HepG2 (cell line): ENCODE results near the gene INAFM1. TPM values are rescaled to one million over a fixed set of nuclear protein-coding genes. Genes with fewer than 3 reads are reported as not detected.

Source experiments
- BORCS8-MEF2B ChIP-seq: sonication (generic); formaldehyde crosslinking; IDR thresholded peaks from 2 replicates; pipeline ENCODE4 v1.8.0; 2022; ENCODE audit warnings: mild to moderate bottlenecking, missing genetic modification reagents
- HES4 ChIP-seq: sonication (generic); formaldehyde crosslinking; IDR thresholded peaks from 2 replicates; pipeline ENCODE4 v1.9.0; 2021; ENCODE audit warnings: mild to moderate bottlenecking, missing genetic modification reagents, borderline replicate concordance
- JUN ChIP-seq: sonication (generic); formaldehyde crosslinking; IDR thresholded peaks from 2 replicates; pipeline ENCODE4 v1.4.0; 2020; ENCODE audit warnings: mild to moderate bottlenecking, missing genetic modification reagents
- MAZ ChIP-seq, 2 experiments: sonication (generic) in 1 of 2; formaldehyde crosslinking in 1 of 2; IDR thresholded peaks; 2 replicates each; pipeline versions ENCODE4 v1.5.0 to v1.6.1; 2012 to 2020; ENCODE audit warnings: low read depth in 2 of 2, mild to moderate bottlenecking in 2 of 2, borderline replicate concordance in 1 of 2, improper control_type of control experiment in 1 of 2, low read length in 1 of 2, missing genetic modification reagents in 1 of 2, moderate library complexity in 1 of 2
- MXD4 ChIP-seq: IDR thresholded peaks from 2 replicates; pipeline ENCODE4 v1.6.1; 2016; ENCODE audit warnings: mild to moderate bottlenecking, missing biosample characterization, missing genetic modification reagents
- NFKB2 ChIP-seq: sonication (generic); formaldehyde crosslinking; IDR thresholded peaks from 2 replicates; pipeline ENCODE4 v1.4.0; 2020; ENCODE audit warnings: missing genetic modification reagents, borderline replicate concordance
- PLSCR1 ChIP-seq: sonication (generic); formaldehyde crosslinking; IDR thresholded peaks from 2 replicates; pipeline ENCODE4 v1.5.0; 2020; ENCODE audit warnings: missing genetic modification reagents, mild to moderate bottlenecking, borderline replicate concordance
- ZMAT3 ChIP-seq: sonication (generic); formaldehyde crosslinking; conservative IDR thresholded peaks from 2 replicates; pipeline ENCODE4 v1.7.0; 2021; ENCODE audit warnings: missing genetic modification reagents
- ZNF746 ChIP-seq: sonication (generic); formaldehyde crosslinking; IDR thresholded peaks from 2 replicates; pipeline ENCODE4 v1.8.0; 2022; ENCODE audit warnings: mild to moderate bottlenecking, missing genetic modification reagents
- polyA plus RNA-seq, 8 experiments: library from polyadenylated mRNA; depleted of rRNA in 3 of 8; stranded (reverse) in 7 of 8; unstranded in 1 of 8; fragments of >200 nt; fragmentation: Illumina TruSeq in 4 of 8; extraction: Trizol in 4 of 8; gene quantifications; 2 replicates each; pipeline versions ENCODE4 v1.2.1 to v1.2.3, GENCODE V29; 2011 to 2016; ENCODE audit warnings: low read depth in 4 of 8, missing spikeins in 1 of 8, mixed read lengths in 1 of 8; ENCODE audit not compliant: insufficient read depth in 1 of 8
- total RNA-seq, 5 experiments: library from RNA; depleted of rRNA; stranded (reverse); fragments of >200 nt; fragmentation: Illumina TruSeq; extraction: Trizol; gene quantifications; 2 replicates each; pipeline ENCODE4 v1.2.3, GENCODE V29; 2016; ENCODE audit warnings: low read depth in 1 of 5
- TF ChIP-seq, protein P1 (sequence below): sonication (generic); formaldehyde crosslinking; IDR thresholded peaks from 2 replicates; pipeline ENCODE4 v1.4.0; 2020; ENCODE audit warnings: missing genetic modification reagents
- TF ChIP-seq, protein P2 (sequence below): sonication (generic); formaldehyde crosslinking; conservative IDR thresholded peaks from 2 replicates; pipeline ENCODE4 v1.8.0; 2022; ENCODE audit warnings: mild to moderate bottlenecking, moderate library complexity, missing genetic modification reagents
- TF ChIP-seq, protein P3 (sequence below): sonication (generic); formaldehyde crosslinking; IDR thresholded peaks from 2 replicates; pipeline ENCODE4 v1.8.0; 2022; ENCODE audit warnings: mild to moderate bottlenecking, missing genetic modification reagents
- TF ChIP-seq, protein P4 (sequence below): sonication (generic); formaldehyde crosslinking; IDR thresholded peaks from 2 replicates; pipeline ENCODE4 v1.4.0; 2020; ENCODE audit warnings: missing genetic modification reagents
- TF ChIP-seq, protein P5 (sequence below): sonication (generic); formaldehyde crosslinking; IDR thresholded peaks from 2 replicates; pipeline ENCODE4 v1.8.0; 2022; ENCODE audit warnings: missing genetic modification reagents, mild to moderate bottlenecking, borderline replicate concordance

The INAFM1 gene
- total and polyA plus RNA-seq, 2 of the 13 experiments (the other 11 are each of a cell fraction or from before 2014, with no cell fraction given), result 0.88 to 1.9 TPM

DNA sequence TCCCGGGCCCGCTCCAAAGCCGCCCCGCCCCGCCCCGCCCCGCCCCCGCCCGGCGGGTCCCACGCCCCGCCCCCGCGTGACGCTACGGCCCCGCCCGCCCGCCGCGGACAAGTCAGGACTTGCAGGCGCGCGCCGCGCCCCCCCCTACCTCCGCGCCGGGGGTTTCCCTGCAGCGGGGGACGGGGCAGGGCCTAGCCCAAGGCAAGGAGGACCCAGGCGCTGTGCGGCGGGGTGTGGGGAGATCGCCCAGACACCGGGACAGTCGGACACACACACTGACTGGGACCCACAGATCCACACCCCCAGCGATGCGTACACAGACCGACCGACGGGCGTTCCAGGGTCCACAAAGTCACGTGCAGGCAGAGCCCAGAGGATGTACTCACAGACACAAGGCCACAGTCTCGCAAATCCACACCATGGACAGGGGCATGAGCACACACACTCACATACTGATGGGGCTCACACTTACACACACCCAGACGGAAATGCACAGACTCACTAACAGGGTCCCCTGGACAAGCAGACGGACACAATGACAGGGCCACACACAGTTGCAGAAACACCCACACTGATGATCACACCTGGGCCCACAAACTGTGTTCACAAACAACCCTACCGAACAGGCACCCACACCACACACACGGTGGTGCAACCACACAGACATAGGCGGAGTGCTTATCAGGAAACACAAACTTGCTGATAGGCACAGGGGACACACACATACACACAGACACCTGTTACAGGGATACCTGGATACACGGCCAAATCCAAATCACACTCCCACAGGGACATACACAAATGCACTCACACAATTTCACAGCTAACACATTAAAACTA is 43.2 kb upstream of the INAFM1 start (continued):
- TF ChIP-seq, protein P1, sequence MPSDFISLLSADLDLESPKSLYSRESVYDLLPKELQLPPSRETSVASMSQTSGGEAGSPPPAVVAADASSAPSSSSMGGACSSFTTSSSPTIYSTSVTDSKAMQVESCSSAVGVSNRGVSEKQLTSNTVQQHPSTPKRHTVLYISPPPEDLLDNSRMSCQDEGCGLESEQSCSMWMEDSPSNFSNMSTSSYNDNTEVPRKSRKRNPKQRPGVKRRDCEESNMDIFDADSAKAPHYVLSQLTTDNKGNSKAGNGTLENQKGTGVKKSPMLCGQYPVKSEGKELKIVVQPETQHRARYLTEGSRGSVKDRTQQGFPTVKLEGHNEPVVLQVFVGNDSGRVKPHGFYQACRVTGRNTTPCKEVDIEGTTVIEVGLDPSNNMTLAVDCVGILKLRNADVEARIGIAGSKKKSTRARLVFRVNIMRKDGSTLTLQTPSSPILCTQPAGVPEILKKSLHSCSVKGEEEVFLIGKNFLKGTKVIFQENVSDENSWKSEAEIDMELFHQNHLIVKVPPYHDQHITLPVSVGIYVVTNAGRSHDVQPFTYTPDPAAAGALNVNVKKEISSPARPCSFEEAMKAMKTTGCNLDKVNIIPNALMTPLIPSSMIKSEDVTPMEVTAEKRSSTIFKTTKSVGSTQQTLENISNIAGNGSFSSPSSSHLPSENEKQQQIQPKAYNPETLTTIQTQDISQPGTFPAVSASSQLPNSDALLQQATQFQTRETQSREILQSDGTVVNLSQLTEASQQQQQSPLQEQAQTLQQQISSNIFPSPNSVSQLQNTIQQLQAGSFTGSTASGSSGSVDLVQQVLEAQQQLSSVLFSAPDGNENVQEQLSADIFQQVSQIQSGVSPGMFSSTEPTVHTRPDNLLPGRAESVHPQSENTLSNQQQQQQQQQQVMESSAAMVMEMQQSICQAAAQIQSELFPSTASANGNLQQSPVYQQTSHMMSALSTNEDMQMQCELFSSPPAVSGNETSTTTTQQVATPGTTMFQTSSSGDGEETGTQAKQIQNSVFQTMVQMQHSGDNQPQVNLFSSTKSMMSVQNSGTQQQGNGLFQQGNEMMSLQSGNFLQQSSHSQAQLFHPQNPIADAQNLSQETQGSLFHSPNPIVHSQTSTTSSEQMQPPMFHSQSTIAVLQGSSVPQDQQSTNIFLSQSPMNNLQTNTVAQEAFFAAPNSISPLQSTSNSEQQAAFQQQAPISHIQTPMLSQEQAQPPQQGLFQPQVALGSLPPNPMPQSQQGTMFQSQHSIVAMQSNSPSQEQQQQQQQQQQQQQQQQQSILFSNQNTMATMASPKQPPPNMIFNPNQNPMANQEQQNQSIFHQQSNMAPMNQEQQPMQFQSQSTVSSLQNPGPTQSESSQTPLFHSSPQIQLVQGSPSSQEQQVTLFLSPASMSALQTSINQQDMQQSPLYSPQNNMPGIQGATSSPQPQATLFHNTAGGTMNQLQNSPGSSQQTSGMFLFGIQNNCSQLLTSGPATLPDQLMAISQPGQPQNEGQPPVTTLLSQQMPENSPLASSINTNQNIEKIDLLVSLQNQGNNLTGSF (CRISPR knock-in tag), result 0 out of 2 replicates have a peak, but pooled peaks have one; percentile 61
- TF ChIP-seq, protein P2, sequence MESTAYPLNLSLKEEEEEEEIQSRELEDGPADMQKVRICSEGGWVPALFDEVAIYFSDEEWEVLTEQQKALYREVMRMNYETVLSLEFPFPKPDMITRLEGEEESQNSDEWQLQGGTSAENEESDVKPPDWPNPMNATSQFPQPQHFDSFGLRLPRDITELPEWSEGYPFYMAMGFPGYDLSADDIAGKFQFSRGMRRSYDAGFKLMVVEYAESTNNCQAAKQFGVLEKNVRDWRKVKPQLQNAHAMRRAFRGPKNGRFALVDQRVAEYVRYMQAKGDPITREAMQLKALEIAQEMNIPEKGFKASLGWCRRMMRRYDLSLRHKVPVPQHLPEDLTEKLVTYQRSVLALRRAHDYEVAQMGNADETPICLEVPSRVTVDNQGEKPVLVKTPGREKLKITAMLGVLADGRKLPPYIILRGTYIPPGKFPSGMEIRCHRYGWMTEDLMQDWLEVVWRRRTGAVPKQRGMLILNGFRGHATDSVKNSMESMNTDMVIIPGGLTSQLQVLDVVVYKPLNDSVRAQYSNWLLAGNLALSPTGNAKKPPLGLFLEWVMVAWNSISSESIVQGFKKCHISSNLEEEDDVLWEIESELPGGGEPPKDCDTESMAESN (CRISPR knock-in tag), result peak; percentile 69; the same call in 1 of the 2 replicates
- TF ChIP-seq, protein P3, sequence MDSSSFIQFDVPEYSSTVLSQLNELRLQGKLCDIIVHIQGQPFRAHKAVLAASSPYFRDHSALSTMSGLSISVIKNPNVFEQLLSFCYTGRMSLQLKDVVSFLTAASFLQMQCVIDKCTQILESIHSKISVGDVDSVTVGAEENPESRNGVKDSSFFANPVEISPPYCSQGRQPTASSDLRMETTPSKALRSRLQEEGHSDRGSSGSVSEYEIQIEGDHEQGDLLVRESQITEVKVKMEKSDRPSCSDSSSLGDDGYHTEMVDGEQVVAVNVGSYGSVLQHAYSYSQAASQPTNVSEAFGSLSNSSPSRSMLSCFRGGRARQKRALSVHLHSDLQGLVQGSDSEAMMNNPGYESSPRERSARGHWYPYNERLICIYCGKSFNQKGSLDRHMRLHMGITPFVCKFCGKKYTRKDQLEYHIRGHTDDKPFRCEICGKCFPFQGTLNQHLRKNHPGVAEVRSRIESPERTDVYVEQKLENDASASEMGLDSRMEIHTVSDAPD, result no peak
- TF ChIP-seq ZNF746 (peak; percentile 69), HES4 (CRISPR knock-in tag) (peak; percentile 87), JUN (CRISPR knock-in tag) (0 out of 2 replicates have a peak, but pooled peaks have one; percentile 47), MAZ (IDR thresholded peaks at IDR 0.05; ENCODE audit: borderline replicate concordance, low read depth, low read length) (peak; percentile 86), MAZ (CRISPR knock-in tag; IDR thresholded peaks at IDR 0.05; ENCODE audit: low read depth) (peak; percentile 89), NFKB2 (peak; percentile 90; the same call in 1 of the 2 replicates), MXD4 (CRISPR knock-in tag) (no peak; the same call in 1 of the 2 replicates), ZMAT3 (CRISPR knock-in tag) (no peak; the same call in 1 of the 2 replicates), BORCS8-MEF2B (CRISPR knock-in tag) (peak; percentile 69; the same call in 1 of the 2 replicates), PLSCR1 (CRISPR knock-in tag) (no peak)
- TF ChIP-seq, protein P4, sequence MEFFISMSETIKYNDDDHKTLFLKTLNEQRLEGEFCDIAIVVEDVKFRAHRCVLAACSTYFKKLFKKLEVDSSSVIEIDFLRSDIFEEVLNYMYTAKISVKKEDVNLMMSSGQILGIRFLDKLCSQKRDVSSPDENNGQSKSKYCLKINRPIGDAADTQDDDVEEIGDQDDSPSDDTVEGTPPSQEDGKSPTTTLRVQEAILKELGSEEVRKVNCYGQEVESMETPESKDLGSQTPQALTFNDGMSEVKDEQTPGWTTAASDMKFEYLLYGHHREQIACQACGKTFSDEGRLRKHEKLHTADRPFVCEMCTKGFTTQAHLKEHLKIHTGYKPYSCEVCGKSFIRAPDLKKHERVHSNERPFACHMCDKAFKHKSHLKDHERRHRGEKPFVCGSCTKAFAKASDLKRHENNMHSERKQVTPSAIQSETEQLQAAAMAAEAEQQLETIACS (CRISPR knock-in tag), result peak; percentile 61
- TF ChIP-seq, protein P5, sequence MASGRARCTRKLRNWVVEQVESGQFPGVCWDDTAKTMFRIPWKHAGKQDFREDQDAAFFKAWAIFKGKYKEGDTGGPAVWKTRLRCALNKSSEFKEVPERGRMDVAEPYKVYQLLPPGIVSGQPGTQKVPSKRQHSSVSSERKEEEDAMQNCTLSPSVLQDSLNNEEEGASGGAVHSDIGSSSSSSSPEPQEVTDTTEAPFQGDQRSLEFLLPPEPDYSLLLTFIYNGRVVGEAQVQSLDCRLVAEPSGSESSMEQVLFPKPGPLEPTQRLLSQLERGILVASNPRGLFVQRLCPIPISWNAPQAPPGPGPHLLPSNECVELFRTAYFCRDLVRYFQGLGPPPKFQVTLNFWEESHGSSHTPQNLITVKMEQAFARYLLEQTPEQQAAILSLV (CRISPR knock-in tag), result 0 out of 2 replicates have a peak, but pooled peaks have one; percentile 29
